HG03432 (cell line): ENCODE measurements around the gene SLAMF8.
A peak's percentile ranks its signal among the peaks of the same experiment; 100 is the strongest.

ENCODE experiments used
- ATAC-seq: cut with Tn5 transposase; IDR thresholded peaks from one replicate; pipeline ENCODE4 v1.9.1; 2021; ENCODE audit warnings: mild to moderate bottlenecking, moderate library complexity; ENCODE audit not compliant: unreplicated experiment

The SLAMF8 gene

DNA sequence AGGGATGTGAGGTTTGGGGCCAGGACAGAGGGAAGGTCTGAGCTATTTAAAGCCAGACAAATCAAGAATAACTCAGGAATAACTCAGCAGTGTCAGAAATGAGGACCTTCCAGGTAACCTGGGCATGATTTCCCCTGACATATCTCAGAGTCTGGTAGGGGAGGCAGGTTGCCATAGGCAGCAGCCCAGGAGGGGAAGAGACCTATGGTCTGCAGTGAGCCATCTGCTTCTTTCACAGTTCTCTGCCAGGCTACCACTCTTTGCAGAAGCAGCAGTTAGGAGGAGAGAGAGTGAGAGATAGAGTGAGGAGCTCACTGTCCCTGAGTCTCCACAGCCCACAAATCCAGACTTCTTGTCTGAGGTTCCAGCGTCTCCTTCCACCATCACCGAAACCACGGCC is 42.1 kb downstream of the SLAMF8 start:
- ATAC-seq, result peak; percentile 23

DNA sequence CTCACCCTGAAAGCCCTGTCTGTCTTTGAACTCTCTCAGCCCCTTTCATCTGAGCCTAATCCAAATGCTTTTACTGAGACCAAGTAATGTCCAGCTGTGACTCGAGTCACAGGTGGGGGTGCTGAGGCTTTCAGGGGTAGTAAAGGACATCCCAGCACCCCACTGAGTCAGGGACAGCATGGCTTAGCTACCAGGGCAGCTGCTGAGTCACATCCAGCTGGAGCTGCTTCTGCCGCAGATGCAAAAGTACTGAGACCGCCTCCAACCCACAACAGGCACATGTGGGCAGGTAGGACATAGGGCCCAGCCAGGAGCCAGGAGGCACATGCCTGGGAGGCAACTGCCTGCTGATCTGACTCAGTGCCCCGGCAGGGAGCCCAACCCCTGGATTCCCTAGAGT is 42.5 kb downstream of the SLAMF8 start:
- ATAC-seq, result peak; percentile 82

DNA sequence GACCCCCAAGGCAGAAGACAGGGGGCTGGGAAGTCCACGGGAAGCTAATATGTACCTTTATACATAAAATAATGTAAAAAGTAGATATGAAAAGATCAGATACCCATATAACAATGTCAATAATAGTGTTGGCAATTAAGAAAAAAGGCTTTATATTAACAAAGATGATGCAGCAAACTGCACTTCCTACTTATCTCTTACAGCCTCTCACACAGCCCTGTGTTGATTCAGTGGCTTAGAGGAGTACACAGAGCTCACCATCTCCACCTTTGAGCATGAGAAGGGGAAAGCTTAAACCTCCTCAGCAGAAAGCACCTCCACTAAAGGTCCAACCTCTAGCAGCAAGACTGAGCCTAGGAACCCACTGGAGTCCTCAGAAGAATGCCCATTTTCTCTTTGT is 42.9 kb downstream of the SLAMF8 start:
- no peak for ATAC-seq

DNA sequence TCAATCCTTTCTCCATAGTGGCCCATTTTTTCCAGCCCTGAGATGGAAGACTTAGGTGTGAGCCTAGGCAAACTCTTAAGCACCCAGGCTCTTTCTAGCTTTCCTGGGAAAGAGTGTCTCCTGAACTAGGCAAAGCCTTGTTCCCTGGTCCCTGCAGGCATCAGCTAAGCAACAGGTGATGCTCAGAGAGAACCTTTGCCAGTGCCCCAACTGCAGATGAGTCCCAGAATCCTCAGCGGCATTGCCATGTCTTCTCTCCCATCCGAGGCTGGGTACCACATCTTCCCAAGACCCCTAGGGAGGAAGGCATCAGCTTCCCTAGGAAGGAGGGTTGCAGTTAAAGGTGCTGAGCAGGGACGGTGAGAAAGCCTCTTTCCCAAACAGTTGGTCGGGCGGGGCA is 44.0 kb downstream of the SLAMF8 start:
- ATAC-seq, result no peak

DNA sequence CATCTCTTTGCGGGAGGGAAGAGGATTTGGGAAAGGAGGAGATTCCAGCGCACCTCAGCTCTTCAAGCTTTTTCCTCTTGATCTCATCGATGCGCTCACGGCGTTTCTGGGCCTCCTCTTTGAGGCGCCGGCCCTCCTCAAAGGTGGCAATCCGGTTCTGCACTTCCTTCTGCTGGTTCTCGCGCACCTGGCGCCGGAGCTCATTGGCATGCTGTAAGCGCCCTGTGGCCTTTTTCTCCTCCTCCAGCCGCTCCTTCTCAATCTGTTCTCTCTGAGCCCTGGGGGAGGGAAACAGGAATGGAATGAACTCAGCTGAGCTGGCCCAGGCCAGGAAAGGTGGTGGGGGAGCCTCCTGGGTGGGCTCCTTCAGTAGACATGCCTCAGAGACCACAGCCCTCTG is 46.2 kb downstream of the SLAMF8 start:
- ATAC-seq, result no peak

DNA sequence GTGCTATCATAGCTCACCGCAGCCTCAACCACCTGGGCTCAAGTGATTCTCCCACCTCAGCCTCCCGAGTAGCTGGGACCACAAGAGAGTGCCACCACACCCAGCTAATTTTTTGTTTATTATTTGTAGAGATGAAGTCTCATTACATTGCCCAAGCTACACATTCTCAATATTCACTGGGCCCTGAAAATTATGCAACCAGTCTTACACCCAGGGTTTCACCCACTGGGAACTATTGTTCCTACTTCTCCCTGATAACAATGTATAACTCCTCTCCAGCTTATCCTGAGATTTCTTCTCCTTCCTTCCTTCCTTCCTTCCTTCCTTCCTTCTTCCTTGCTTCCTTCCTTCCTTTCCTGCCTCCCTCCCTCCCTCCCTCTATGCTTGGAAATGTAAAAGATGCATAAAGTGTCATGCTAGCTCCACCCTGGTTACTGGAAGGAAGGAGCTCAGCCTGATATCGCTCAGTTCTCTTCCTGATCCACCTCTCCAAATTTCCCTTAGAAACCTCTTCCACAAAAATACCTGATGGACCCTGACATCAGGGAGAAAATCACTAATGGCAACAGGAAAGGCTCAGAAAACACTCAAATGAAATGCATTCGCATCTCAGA is 47.0 kb downstream of the SLAMF8 start:
- no peak for ATAC-seq

DNA sequence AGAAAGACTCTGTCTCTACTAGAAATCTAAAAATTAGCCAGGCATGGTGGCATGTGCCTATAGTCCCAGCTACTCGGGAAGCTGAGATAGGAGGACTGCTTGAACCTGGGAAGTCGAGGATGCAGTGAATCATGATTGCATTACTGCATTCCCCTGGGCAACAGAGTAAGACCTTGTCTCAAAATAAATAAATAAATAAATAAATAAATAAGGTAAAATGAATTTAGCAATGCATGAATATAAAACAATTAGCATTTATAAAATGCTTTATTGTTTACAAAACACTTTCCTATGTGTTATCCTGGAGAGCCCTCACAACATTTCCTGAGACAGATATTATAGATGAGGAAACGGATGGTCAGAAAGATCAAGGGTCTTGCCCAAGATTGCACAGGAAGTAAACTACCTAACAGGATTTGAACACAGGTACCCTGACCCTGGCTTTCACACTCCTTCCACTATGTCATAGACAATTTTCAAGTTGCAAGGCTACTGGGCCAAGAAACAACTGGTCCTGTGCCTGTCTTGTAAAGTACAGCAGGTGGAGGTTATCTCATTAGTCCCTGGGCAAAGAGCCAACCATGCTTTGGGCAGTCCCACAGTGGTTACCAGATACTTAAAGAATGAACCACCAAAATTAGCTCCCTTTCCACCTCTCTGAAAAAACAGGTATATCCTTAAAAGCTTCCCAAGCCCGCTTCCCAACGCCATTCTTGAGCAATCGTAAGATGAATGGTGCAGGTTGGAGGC is 51.2 kb downstream of the SLAMF8 start:
- ATAC-seq, result no peak

DNA sequence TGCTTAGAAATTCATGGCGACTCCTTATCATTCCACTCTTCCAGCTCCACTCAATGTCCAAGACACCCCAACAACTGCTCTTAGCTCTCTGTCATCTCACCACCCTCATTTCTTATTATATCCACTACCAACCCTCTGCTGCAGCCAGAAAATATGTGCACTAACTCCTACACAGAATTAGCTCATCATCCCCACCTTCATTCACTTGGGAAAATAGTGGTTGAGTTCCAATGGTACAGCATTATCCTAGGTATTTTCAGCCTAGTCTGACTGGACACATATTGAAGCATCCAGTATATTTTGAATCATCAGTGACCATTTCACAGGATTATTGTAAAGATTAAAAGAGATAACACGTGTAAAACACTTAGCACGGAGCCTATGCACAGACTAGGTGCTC is 52.5 kb downstream of the SLAMF8 start:
- ATAC-seq, result no peak

DNA sequence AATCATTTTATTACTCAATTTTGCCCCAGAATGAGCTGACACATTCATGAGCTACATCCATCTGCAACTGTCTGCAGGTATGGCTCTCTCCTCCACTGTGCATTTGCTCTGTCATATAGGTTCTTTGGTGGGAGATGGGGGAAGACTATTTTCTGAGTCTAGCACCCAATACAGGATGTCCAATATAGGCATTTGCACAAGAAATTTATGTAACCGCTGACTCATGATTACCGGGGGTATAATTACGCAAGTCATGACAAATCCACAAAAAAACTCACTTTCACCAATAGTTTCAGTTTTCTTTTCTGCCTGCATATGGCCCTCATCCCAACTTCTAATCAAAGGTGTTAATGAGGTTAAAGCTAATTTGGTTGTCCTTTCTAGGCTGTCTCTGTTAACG is 53.3 kb downstream of the SLAMF8 start:
- no peak for ATAC-seq

DNA sequence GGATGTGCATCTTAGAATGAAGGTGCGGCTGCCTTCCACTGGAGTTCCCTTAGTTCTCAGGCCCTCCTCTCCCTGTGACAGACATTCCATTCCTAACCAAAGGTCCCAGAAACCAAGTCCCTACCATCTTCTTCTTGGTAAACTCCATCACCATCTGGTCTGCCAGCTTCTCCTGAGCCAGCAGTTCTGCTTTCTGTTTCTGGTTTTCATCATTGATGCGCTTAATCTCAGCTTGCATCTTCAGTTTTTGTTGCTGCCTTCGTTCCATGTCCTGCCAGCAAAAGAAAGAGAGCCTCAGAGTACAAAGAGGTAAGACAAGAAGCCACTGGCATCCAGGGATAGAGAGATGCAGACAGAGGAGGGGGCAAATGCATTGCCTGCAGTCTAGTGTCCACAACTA is 53.8 kb downstream of the SLAMF8 start:
- no peak for ATAC-seq

DNA sequence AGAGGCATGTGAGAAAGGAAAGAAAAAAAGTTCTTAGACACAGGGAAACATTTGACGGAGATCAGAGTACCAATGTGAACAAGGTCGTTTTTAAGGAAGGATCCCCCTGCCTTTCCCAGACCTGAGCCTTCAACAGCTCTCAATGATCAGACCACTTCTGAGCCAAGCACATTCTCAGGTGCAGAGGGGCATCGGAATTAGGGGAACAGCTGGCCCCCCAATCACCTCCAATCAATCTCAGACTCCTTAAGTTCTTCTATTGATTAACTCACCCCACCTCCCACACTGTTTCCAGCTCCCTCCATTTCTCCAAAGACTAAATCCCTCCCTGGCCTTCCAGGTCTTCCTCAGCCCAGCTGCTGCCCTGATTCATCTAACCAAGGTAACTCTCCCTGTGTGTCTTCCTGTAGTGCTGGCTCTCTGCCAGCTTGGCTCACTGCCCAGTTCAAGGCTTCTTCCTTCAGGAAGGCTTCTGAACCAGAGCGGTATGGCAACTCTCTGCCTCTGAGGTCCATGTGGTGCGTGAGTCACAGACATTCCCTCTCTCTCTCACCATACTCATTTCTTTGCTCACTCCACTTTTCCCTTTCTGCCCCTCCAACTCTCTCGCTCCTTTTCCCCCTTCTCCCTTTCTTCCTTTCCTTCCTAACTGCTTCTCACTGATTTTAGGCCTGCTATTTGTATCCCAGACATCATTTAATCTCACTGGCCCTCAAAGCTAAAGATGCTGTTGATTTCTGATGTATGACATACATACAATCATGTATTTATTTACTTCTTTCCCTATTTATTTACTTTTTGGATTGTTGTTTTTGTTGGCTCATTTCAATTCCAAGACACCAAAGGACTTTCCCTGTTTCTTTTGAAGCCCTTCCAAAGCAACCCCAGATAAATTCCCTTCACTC is 55.2 kb downstream of the SLAMF8 start:
- no peak for ATAC-seq

DNA sequence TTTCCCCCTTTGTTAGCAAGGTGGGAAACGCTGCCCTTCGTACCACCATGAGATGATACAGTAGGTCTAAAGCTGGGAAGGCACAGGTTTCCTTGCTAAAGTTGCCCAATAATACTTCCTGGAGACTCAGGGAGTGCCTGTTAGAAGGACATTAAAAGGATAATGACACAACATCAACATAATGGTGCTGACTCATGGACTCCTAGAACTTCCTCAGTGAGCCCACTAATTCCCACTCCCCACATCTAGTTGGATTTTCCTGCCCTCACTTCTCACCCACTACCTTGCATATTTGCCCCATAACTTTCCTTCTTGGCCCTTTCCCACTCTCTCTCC is 55.8 kb downstream of the SLAMF8 start:
- ATAC-seq, result no peak

DNA sequence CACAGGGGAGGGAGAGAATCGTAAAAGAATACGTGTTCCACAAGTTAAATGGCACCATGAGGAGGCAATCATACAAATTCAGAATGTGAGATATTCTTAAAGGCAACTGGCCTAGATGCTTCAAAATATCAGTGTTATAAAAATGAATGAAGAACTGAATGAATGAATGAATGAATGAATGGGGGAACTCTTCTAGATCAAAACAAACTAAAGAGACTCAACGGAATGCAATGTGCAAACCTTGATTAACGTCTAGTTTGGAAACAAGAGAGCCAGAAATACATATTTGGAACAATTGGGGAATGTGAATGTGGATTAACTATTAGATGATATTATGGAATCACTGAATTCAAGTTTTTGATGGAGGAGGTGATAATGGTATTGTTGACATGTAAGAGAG is 56.5 kb downstream of the SLAMF8 start:
- ATAC-seq, result no peak

DNA sequence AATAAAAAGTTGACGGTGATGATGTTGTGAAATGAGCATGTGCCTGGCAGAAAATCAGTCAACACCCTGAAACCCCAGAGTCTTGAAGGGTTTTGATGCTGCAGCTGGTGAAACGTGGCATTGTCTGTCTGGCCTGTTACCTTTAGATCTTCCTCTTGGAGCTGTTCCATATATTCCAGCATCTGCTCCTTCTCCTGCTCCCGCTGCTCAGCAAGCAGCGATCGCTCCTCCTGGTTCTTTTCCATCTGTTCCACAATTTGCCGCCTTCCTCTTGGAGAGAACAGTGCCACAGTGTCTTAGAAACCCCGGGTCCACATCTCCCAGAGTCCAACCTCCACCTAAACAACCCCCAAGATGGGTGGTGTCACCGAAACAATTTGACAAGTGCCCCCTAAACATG is 57.6 kb downstream of the SLAMF8 start:
- ATAC-seq, result no peak
